Measurements from ENCODE around the gene ISX.
"Not testable (repeated sequence)": the region's sequence is repeated elsewhere in the genome, so short reads cannot be mapped to it uniquely, and the experiment has no call there.

The ISX gene

DNA sequence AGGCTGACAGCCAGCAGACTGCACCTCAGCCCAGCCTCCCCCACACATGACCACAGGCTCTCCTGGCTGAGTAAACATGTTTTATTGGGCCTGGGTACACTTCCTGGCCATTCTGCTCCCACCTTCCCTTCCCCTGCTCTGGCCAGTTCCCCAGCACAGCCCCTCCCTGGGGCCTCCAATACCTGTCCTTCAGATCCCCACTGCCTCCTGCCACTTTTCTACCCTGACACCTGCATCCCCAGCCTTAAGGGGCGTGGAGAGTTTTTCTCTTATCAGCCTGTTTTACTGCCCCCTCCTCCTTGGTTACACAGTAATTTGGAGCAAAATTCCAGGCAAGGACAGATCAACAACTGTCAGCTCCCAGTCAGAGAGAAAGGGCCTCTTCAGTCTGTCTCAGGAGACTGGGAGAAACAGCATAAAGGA is at the start of gene ISX:
Gene ISX, plus strand, starts transcription at position 363 of the 423 bp plus-strand sequence. CDS start 930 bp downstream, outside the sequence.
- no peak for DNase-seq

GRCh38 chr22:35016909-35017308 is 49.0 kb upstream of the ISX start:
- no peak for DNase-seq

DNA sequence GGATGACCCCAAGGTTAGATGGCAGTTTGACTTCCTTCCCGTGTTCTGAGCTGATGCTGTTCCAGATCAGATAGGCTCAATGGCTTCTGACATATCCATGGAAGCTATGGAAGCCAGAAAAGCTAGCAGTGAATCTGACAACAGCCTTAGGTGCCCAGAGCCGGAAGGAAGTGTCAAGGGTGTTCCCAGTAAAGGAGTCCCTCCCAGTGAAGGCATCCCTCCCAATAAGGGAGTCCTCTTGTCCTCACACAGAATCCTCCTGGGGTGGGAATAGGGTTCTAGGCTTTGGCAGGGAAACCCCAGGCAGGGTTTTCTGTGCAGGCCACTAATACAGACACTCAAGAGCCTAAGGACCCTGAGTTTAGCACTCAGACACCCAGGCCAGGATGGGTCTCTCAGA is 47.0 kb upstream of the ISX start:
- no peak for DNase-seq

- DNase-seq = no peak
Observed at GRCh38 chr22:35020517-35020916, 45.4 kb upstream of the ISX start.

GRCh38 chr22:35021161-35021560 is 44.8 kb upstream of the ISX start:
- no peak for DNase-seq

- DNase-seq = no peak
Observed at GRCh38 chr22:35022291-35022690, 43.7 kb upstream of the ISX start.

DNA sequence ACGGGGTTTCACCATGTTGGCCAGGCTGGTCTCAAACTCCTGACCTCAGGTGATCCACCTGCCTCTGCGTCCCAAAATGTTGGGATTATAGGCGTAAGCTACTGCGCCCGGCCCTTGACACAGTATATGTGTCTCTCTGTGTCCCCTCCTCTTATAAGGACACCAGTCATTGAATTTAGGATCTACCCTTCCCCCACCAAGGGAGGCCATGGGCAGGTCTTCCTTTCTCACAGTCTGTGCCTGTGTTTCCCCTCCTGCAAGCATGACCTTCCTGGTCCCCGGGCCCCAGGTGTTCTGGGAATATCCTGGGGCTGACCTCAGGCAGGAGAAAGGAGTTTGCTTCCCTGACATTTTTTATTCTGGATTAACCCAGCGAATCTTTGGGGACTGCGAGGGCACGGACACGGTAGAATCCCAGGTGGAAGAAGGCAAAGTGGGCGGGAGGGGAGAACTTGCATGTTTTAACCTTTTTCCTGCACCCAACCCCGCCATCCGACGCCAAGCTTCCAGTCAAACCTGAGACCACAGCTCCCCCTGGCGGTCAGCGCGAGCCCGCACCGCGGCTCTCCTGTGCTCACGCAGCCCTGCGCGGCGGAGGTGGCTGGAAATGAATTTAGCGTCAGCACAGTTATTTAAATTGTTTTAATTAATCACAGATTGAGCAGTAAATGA is 42.1 kb upstream of the ISX start:
- no peak for DNase-seq

GRCh38 chr22:35024364-35024692 is 41.6 kb upstream of the ISX start:
- DNase-seq = no peak

- not testable (repeated sequence) for DNase-seq
Observed at GRCh38 chr22:35030112-35030511, 35.8 kb upstream of the ISX start.

GRCh38 chr22:35032571-35032970 is 33.4 kb upstream of the ISX start:
- DNase-seq = no peak

- no peak for DNase-seq
Observed at GRCh38 chr22:35033635-35034296, 32.2 kb upstream of the ISX start.

DNA sequence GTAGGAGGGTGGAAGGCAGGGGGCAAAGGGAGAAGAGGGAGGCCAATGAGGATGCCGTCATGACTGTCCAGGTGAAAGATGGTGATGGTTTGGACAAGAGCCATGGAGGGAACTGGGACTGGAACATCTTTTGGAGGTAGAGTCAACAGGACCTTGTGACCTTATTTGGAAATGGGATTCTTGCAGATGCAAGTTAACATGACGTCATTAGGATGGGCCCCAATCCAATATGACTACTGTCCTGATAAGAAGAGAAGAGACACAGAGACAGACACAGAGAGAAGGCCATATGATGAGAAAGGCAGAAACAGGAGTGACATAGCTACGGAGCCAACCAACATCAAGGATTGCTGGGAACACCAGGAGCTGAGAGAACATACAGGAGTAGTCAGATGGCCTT is 31.0 kb upstream of the ISX start:
- no peak for DNase-seq

DNA sequence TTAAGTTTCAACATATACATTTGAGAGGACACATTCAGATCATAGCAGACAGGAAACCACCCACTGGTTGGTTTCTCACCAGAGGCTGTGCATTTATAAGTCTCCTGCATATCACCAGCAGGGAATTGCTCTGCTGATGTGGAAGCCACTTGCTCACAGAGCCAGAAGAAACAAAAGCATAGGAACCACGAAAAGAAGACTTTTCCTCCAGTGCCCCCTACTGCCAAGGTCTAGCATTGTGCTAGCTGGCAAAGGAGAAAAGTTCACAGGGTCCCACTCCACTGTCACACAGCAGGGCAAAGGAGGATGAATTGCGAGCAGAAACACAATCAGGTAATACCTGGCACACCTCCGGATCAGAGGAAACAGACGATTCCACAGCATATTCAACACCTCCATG is 28.9 kb upstream of the ISX start:
- no peak for DNase-seq

- DNase-seq = no peak
Observed at GRCh38 chr22:35039625-35040024, 26.3 kb upstream of the ISX start.

DNA sequence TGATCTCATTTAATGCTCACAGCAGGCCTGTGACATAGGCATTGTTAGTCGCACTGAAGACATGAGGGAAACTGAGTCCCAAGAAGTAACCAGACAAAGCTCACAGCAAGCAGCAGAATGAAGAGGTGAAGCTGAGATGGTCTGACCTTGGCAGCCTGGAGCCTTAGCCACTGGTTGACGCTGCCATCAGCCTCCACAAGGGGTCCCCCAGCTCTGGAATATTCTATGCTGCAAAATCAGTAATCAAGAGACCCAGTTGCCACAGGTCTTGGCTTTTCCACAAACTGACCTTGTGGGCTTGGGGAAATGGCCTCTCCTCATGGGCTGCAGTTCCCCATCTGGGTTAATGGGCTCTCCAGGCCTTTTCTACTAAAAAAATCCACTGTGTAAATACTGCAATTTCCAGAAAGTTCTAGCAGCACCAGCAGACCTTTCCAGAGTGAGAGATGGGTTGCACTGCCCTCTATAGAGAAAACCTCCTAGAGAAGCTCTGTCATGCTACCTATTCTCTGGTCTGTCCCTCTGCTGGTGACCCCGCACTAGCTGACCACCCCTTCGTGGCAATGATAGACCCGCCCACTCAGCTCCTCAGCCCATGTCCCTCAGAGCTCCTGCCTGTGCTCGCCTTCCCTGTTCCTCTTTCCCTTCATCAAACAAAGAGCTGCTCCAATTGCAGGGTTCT is 22.6 kb upstream of the ISX start:
- DNase-seq = no peak

DNA sequence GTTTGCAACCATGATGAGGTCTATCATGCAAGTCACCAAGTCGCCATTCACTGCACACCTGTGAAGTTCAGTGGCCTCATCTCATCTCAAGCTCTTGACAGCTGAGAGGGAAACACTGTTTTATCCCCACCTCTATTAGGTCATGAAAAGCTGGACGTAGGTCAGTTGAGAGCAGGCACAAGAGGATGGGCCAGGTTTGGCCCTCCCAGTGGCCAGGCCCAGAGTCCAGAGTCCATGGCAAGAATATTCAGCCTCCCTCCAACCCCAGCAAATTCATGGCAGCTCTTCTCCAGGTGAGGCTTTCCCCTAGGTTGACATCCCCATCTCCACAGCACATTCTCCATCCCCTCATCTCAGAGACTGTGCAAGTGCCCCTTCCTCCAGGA is 22.0 kb upstream of the ISX start:
- no peak for DNase-seq

DNA sequence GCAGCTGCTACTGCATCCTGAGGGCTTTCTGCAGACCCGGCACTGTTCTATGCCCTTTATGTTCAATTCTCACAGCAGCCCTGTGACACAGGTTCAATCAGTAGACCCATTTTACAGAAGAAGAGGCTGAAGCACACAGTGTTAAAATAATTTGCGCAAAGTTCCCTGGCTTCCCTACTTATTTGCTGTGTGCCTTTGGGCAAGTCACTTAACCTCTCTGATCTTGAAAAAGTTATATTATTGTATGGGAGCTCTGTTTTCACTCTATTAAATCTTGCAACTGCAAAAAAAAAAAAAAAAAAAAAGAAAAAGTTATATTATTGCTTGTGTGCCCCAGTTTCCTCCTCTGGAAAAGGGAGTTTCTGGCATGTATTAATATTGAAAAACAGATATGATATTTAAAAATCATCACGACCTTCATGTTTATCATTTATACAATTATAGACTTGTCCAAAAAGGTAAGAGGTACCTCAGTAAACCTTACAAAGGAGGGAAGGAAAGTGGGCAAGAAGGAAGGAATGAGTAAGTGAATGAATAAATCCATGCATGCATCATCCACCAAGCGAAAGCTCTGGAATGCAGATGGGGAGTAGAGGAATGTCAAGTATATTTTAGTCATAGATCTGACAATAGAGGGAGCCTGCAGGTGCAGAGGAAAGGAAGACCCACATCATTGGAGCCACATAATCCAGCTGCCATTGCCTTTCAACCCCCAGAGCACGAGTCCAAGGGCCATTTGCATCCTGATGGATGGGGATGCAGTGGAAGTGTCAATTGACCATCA is 21.2 kb upstream of the ISX start:
- DNase-seq = no peak

DNA sequence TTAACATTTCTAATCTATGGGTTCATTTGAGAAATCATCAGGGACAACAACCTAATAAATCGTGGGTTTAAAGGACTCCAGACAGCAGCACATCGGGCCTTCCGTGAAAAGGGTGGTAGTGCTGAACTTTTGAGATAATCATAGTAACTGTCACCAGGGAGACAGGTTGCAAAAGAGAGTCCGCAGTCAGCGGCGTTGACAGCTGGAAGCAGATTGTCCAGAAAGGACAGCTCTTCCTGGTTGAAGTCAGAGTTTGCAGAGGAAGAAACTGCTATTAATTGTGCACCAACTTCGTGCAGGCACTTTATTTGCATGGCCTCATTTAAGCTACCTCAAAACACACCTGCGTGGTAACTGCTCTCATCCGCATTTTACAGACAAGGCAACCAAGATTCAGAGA is 20.5 kb upstream of the ISX start:
- DNase-seq = no peak

GRCh38 chr22:35046744-35047462 is 19.1 kb upstream of the ISX start:
- DNase-seq = no peak

- DNase-seq = not testable (repeated sequence)
Observed at GRCh38 chr22:35050038-35050437, 15.9 kb upstream of the ISX start.

DNA sequence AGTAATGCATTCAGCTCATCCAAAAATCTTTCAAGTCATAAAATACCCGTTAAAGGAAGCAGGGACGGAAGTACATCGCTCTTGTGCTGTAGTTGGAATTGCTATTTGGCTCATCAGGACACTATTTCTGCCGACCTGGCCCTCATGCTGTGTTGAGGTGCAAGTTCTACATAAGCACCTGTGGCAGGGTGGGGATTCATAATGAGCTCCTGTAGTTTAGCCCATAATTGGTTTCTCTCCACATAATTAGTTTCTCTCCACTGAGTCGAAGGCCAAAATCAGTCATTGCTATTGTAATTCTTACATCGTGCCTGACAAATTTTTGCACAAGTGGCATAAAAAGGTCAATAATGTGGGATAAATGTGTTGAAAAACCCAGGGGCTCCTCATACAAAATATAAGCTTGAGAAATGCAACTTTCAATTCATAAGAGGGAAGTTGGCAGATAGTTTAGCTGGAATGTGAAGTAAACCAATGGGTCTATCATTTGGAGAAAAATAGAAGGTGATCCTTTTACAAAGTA is 14.9 kb upstream of the ISX start:
- no peak for DNase-seq

DNA sequence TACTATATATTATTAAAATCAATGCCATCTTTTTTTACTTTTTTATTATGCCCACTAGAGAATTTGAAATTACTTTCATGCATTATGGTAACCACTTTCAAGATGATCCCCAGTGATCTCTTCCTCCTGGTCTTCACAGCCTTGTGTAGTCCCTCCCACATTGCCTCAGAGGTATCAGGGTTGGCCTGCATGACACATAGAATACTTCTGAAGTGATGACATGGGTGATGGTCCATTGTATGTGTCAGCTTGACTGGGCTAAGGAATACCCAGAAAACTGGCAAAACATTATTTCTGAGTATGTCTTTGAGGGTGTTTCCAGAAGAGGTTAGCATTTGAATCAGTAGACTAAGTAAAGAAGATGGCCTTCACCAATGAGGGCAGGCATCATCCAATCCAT is 14.2 kb upstream of the ISX start:
- no peak for DNase-seq
